ENCODE results near the gene ROBO2.

ROBO2 gene

DNA sequence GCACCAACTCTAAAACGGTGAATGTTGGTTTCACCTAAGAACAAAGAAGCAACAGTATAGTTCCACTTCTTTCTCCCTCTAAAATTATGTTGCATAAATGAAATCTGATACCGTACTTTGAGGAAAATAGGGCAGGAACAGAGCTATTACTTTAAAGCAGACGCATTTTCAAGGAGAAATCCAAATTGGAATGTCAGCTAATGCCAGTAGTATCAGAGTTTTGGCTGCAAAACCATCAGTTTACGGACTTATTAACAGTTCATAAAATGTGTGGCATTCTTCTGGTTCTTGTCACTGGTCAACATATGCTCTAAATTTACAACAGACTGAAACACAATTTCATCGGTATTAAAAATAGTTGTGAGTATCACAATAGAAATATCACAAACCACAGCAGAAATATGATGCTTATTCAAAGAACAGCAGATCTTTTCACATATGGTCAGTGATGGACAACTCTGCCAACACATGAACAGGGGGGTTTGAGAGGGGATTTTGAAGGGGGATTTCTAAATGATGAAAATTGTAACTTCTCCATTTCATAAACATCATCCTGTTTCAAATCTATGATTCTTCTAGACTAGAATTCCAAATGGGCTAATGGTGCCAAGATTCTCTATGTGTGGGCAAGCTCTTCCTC, 38.7 kb upstream of the ROBO2 start:
- no peak for DNase-seq (ENCODE audit: extremely low read depth, insufficient read length)
- Histone ChIP-seq H3K4me3 (replicated peaks; ENCODE audit: low read depth, low read length) (no peak overlapping the region), H3K27me3 (replicated peaks; ENCODE audit: control insufficient read depth, insufficient read depth, low read length) (no peaks in the 10 kb centered on the region), H3K36me3 (ENCODE audit: control insufficient read depth, insufficient read depth, low read length) (no peaks in the 10 kb centered on the region)
- TF ChIP-seq, protein P1, sequence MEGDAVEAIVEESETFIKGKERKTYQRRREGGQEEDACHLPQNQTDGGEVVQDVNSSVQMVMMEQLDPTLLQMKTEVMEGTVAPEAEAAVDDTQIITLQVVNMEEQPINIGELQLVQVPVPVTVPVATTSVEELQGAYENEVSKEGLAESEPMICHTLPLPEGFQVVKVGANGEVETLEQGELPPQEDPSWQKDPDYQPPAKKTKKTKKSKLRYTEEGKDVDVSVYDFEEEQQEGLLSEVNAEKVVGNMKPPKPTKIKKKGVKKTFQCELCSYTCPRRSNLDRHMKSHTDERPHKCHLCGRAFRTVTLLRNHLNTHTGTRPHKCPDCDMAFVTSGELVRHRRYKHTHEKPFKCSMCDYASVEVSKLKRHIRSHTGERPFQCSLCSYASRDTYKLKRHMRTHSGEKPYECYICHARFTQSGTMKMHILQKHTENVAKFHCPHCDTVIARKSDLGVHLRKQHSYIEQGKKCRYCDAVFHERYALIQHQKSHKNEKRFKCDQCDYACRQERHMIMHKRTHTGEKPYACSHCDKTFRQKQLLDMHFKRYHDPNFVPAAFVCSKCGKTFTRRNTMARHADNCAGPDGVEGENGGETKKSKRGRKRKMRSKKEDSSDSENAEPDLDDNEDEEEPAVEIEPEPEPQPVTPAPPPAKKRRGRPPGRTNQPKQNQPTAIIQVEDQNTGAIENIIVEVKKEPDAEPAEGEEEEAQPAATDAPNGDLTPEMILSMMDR (IDR thresholded peaks at IDR 0.05; ENCODE audit: insufficient read depth, low read length, poor library complexity, severe bottlenecking) = no peak

- H3K36me3 ChIP-seq (ENCODE audit: control insufficient read depth, insufficient read depth, low read length) = no peaks in the 10 kb centered on the region
- TF ChIP-seq, protein P1 (IDR thresholded peaks at IDR 0.05; ENCODE audit: insufficient read depth, low read length, poor library complexity, severe bottlenecking) = no peak
- H3K4me3 ChIP-seq (replicated peaks; ENCODE audit: low read depth, low read length) = no peak overlapping the region
- no peak for DNase-seq (ENCODE audit: extremely low read depth, insufficient read length)
- H3K27me3 ChIP-seq (replicated peaks; ENCODE audit: control insufficient read depth, insufficient read depth, low read length) = no peaks in the 10 kb centered on the region
These were observed 25.7 kb upstream of the ROBO2 start for GRCh38 chr3:77014226-77014625.

DNA sequence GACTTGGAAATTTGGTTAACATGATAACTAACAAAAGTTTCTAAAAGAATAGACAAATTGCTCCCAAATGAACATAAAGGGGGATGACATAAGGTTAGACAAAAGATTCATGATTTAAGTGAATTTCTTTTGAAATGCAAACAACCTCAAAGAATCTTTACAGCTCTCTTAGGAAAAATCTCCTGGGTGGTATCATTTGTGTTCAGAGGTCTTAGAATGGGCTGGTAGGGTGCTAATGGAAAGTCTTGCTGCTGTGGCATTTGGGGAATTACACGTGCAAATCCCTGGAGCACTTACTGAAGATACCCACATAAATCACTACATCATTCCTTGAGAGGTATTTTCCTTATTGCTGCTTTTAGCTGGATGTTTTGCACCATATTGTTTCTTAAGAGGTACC, 14.4 kb upstream of the ROBO2 start:
- H3K27me3 ChIP-seq (replicated peaks; ENCODE audit: control insufficient read depth, insufficient read depth, low read length) = no peaks in the 10 kb centered on the region
- no peak for DNase-seq (ENCODE audit: extremely low read depth, insufficient read length)
- no peaks in the 10 kb centered on the region for H3K36me3 ChIP-seq (ENCODE audit: control insufficient read depth, insufficient read depth, low read length)
- TF ChIP-seq, protein P1 (IDR thresholded peaks at IDR 0.05; ENCODE audit: insufficient read depth, low read length, poor library complexity, severe bottlenecking) = no peak
- no peak overlapping the region for H3K4me3 ChIP-seq (replicated peaks; ENCODE audit: low read depth, low read length)

DNA sequence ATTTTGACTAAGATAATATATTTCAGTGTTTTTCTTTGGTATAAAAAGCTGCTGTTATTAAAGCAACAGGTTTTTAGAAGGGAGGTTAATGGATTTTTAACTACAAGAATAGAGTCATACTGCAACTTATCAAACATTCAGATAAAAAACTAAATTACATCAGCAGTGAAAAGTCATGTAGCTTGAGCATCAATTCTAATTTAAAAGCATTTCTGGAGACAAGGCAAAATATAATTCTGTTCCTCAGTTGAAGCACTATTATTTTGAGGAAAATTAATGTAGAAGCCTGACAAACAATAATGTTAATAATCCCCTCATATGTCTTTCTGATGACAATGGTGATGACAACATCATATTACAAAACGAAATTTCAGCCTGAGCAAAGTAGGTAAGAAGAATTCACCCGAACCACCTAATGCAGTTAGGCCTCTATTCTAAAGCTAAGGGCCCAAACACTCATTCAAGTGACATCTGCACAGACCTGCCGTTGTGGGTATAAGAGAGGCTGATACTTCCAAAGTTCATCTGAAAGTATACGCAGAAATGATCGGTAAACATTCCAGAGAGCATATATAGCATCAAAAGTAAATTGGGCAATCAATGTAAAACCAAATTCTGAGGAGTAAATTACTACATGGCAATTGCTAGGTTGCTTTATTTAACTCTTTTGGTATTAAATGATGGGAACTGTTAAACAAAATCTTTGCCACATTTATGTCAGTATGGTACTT, 12.8 kb upstream of the ROBO2 start:
- no peaks in the 10 kb centered on the region for H3K36me3 ChIP-seq (ENCODE audit: control insufficient read depth, insufficient read depth, low read length)
- DNase-seq (ENCODE audit: extremely low read depth, insufficient read length) = no peak
- no peaks in the 10 kb centered on the region for H3K27me3 ChIP-seq (replicated peaks; ENCODE audit: control insufficient read depth, insufficient read depth, low read length)
- TF ChIP-seq, protein P1 (IDR thresholded peaks at IDR 0.05; ENCODE audit: insufficient read depth, low read length, poor library complexity, severe bottlenecking) = no peak
- no peak overlapping the region for H3K4me3 ChIP-seq (replicated peaks; ENCODE audit: low read depth, low read length)

- H3K27me3 ChIP-seq (replicated peaks; ENCODE audit: control insufficient read depth, insufficient read depth, low read length) = no peaks in the 10 kb centered on the region
These were observed 11.9 kb upstream of the ROBO2 start for GRCh38 chr3:77028005-77028404.

More at GRCh38 chr3:77028005-77028404, 11.9 kb upstream of the ROBO2 start:
- H3K4me3 ChIP-seq (replicated peaks; ENCODE audit: low read depth, low read length) = no peak overlapping the region
- no peaks in the 10 kb centered on the region for H3K36me3 ChIP-seq (ENCODE audit: control insufficient read depth, insufficient read depth, low read length)
- DNase-seq (ENCODE audit: extremely low read depth, insufficient read length) = no peak
- TF ChIP-seq, protein P1 (IDR thresholded peaks at IDR 0.05; ENCODE audit: insufficient read depth, low read length, poor library complexity, severe bottlenecking) = no peak
